ENCODE results near the gene MYT1. TPM values are rescaled to one million over a fixed set of nuclear protein-coding genes. Genes with fewer than 3 reads are reported as not detected.
A peak's percentile ranks its signal among the peaks of the same experiment; 100 is the strongest.

MYT1 gene
- total and polyA plus RNA-seq, 2 of the 13 experiments (the other 11 are each of a cell fraction or from before 2014, with no cell fraction given) = 0.58 to 2.5 TPM

- TF ChIP-seq MXD3 (CRISPR knock-in tag; IDR thresholded peaks at IDR 0.05) = peak; percentile 87; the same call in 1 of the 2 replicates
Observed at GRCh38 chr20:64192406-64192805, 28.2 kb downstream of the MYT1 start (continued).

GRCh38 chr20:64193058-64193457 lies 28.8 kb downstream of the MYT1 start:
- 23% methylated on average over 3 of the region's 3 CpGs for WGBS (ENCODE audit: low lambda C conversion rate)
- FAIRE-seq = no peak
- no peak overlapping the region for H2AFZ ChIP-seq (ENCODE audit: low read length)
- H3K36me3 ChIP-seq (replicated peaks in 1 of 2; ENCODE audit: control insufficient read depth in 1 of 2, insufficient read depth in 2 of 2, low read length in 2 of 2) = no peaks in the 10 kb centered on the region
- H3K79me2 ChIP-seq (ENCODE audit: insufficient read depth, low read length) = no peaks in the 10 kb centered on the region
- intact Hi-C loops (cut with micrococcal nuclease; ENCODE audit: unreplicated experiment) (no loop called here), in situ Hi-C loops (cut with HindIII; ENCODE audit: extremely low pct_ligation_motif_present, low pct_unique_long_range_greater_than_20kb) (no loop called here)
- no peaks in the 10 kb centered on the region for H3K9me3 ChIP-seq (ENCODE audit: low read length)
- DNase-seq (ENCODE audit: low spot score) = no peak
- peaks cover 34% of the 10 kb centered on the region for H3K4me1 ChIP-seq (ENCODE audit: insufficient read depth, low read length)
- ChIA-PET POLR2A (no interaction called here), CTCF (ENCODE audit: low intra/inter-chr PET ratio, low total read pairs) (no interaction called here)
- peaks cover 7 to 32% of the 10 kb centered on the region in 2 experiments; a peak in 4 of 5 replicates for H3K27me3 ChIP-seq (ENCODE audit: control insufficient read depth in 1 of 2, insufficient read depth in 2 of 2, low read length in 2 of 2)
- H3K4me2 ChIP-seq (ENCODE audit: low read depth, low read length) = no peak overlapping the region
- BruUV-seq (replicated peaks) = no TSS peak
- no peak overlapping the region for H3K9ac ChIP-seq (ENCODE audit: insufficient read depth, low read depth, low read length)
- no peak overlapping the region for H3K27ac ChIP-seq (ENCODE audit: extremely low read length, insufficient read depth, low read length)
- 0 out of 2 replicates have a peak, but pooled peaks have one; percentile 28 for TF ChIP-seq ZNF343 (CRISPR knock-in tag; IDR thresholded peaks at IDR 0.05)
- no peak for TF ChIP-seq ARNT2 (CRISPR knock-in tag; IDR thresholded peaks at IDR 0.05; ENCODE audit: low read depth)
- H4K20me1 ChIP-seq (ENCODE audit: insufficient read depth, low read length) = no peaks in the 10 kb centered on the region
- H3K4me3 ChIP-seq (replicated peaks in 1 of 3; ENCODE audit: insufficient read depth in 1 of 3, low read depth in 2 of 3, low read length in 3 of 3) = no peak overlapping the region
- ATAC-seq = no peak

GRCh38 chr20:64194269-64194668 lies 30.0 kb downstream of the MYT1 start:
- CTCF ChIA-PET (ENCODE audit: low intra/inter-chr PET ratio, low total read pairs) = no interaction called here
- no TSS peak for BruUV-seq (replicated peaks)
- Histone ChIP-seq H3K4me1 (ENCODE audit: insufficient read depth, low read length) (peaks cover 22% of the 10 kb centered on the region), H3K9me3 (ENCODE audit: low read length) (no peaks in the 10 kb centered on the region), H3K9ac (ENCODE audit: insufficient read depth, low read depth, low read length) (no peak overlapping the region), H2AFZ (ENCODE audit: low read length) (no peak overlapping the region), H3K4me3 (replicated peaks in 1 of 3; ENCODE audit: insufficient read depth in 1 of 3, low read depth in 2 of 3, low read length in 3 of 3) (no peak overlapping the region), H3K27me3 (ENCODE audit: control insufficient read depth in 1 of 2, insufficient read depth in 2 of 2, low read length in 2 of 2) (peaks cover 11 to 44% of the 10 kb centered on the region in 2 experiments; a peak in 4 of 5 replicates), H3K79me2 (ENCODE audit: insufficient read depth, low read length) (no peaks in the 10 kb centered on the region), H3K36me3 (replicated peaks in 1 of 2; ENCODE audit: control insufficient read depth in 1 of 2, insufficient read depth in 2 of 2, low read length in 2 of 2) (no peaks in the 10 kb centered on the region), H3K27ac (ENCODE audit: extremely low read length, insufficient read depth, low read length) (no peak overlapping the region), H3K4me2 (ENCODE audit: low read depth, low read length) (no peak overlapping the region), H4K20me1 (ENCODE audit: insufficient read depth, low read length) (no peaks in the 10 kb centered on the region)
- intact Hi-C loops (cut with micrococcal nuclease; ENCODE audit: unreplicated experiment) = no loop called here
- in situ Hi-C loops (cut with HindIII; ENCODE audit: extremely low pct_ligation_motif_present, low pct_unique_long_range_greater_than_20kb) = no loop called here
- no peak for FAIRE-seq
- DNase-seq (ENCODE audit: low spot score) = no peak
- ATAC-seq = no peak
- POLR2A ChIA-PET = interaction anchor here (1.3 kb wide), 1 partner anchor 62 kb away, joined by 3 read pairs; the partner anchor contains the start of gene PCMTD2
- no peak for TF ChIP-seq HOMEZ (CRISPR knock-in tag; IDR thresholded peaks at IDR 0.05; ENCODE audit: low read depth)
- no peak for TF ChIP-seq HDAC6 (IDR thresholded peaks at IDR 0.05; ENCODE audit: low read depth, low read length)
- TF ChIP-seq BCL3 (CRISPR knock-in tag; IDR thresholded peaks at IDR 0.05) = no peak
- no peak for TF ChIP-seq ZNF720 (CRISPR knock-in tag; IDR thresholded peaks at IDR 0.05)
- no peak for TF ChIP-seq NR3C1 (CRISPR knock-in tag; IDR thresholded peaks at IDR 0.05)
- no peak for TF ChIP-seq NFYC (CRISPR knock-in tag; IDR thresholded peaks at IDR 0.05)
- TF ChIP-seq ATF7 (IDR thresholded peaks at IDR 0.05) = no peak
- TF ChIP-seq ATF7 (CRISPR knock-in tag; IDR thresholded peaks at IDR 0.05) = no peak
- TF ChIP-seq NFE2 (CRISPR knock-in tag; IDR thresholded peaks at IDR 0.05) = no peak
- TF ChIP-seq PCBP1 (IDR thresholded peaks at IDR 0.05; ENCODE audit: borderline replicate concordance, low read depth, low read length) = no peak
- no peak for TF ChIP-seq ATRX (CRISPR knock-in tag; IDR thresholded peaks at IDR 0.05; ENCODE audit: borderline replicate concordance)
- no peak for TF ChIP-seq ZNF549 (CRISPR knock-in tag; IDR thresholded peaks at IDR 0.05)

Data from HepG2 (cell line).